HG03457 (cell line): ENCODE results near the gene SPATA3.

Experiments
- ATAC-seq: cut with Tn5 transposase; IDR thresholded peaks from one replicate; pipeline ENCODE4 v1.9.1; 2021; ENCODE audit warnings: moderate number of reproducible peaks; ENCODE audit not compliant: unreplicated experiment

SPATA3 gene

DNA sequence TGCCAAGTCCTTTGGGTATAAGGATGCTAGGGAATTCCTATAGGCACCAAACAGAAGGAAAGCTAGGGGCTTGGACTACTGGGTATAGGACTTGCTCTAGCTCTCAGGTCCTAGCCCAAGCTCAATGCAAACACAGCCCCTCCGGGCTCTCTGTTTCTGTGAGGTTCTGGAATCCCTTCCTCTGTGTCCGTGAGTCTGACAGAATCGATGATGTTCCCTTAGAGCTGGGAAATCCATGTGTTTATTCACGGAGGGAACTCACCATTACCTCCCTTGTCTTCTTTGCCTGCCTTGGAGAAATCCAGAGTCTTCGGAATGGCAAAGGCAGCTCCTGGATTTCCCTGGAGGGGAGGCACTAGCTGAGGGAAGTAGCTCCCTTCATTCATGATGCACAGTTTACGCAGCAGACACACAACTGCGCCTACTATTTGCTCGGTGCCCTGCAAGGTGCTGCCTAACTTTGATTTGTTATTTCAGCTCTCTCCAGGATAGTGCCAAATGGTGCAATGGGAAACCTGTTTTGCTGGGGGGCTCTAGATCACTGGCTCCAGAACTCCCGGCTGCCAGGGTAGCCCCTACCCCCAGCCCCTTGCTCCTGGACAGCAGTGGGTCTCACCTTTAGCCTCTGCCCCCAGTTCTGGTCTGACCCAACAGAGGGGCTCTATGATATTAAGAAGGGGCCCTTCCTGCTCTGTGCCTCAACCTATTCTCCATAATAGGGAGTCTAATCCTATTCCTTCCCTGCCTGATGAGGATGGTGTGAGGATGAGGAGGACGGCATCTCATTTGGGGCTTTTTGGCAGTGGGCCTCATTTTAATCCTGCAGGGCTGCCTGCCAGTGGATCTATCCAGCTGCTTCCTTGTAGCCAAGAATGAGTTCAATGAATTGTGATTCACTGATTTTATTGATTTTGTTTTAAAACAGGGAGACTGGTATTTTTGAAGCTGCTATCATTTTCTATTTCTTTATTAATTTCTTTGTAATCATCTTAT lies 52.3 kb downstream of the SPATA3 start:
- no peak for ATAC-seq

DNA sequence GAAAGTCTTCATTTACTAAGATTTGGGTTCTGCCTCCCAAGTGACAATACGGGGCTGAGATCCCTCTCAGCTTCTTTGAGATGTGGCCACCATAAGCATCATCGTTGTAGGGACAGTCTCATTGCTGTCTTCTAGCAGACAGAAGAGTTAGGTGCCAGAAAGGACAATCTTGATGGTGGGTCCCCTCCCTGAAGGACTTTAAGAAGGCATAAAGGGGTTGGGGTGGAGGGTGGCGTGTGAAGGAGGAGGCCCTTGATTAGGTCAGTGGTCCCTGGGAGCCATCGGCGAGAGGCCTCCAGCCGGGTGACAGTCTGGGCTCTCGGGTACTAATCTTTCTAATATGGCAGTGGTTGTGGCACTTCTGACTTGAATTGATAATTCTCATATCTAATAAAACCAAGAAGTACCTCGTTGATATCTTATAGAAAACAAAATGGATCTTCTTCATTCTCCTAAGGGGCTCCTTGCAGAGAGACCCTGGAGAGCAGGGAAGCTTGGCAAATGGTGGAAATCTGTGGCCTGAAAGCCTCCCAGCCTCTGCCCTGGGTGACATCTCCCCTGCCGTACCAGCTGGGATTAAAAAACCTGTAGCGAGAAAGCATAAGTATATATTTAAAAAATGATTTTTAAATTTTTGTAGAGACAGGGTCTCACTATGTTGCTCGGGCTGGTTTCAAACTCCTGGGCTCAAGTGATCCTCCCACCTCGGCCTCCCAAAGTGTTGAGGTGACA lies 53.5 kb downstream of the SPATA3 start:
- ATAC-seq = no peak

DNA sequence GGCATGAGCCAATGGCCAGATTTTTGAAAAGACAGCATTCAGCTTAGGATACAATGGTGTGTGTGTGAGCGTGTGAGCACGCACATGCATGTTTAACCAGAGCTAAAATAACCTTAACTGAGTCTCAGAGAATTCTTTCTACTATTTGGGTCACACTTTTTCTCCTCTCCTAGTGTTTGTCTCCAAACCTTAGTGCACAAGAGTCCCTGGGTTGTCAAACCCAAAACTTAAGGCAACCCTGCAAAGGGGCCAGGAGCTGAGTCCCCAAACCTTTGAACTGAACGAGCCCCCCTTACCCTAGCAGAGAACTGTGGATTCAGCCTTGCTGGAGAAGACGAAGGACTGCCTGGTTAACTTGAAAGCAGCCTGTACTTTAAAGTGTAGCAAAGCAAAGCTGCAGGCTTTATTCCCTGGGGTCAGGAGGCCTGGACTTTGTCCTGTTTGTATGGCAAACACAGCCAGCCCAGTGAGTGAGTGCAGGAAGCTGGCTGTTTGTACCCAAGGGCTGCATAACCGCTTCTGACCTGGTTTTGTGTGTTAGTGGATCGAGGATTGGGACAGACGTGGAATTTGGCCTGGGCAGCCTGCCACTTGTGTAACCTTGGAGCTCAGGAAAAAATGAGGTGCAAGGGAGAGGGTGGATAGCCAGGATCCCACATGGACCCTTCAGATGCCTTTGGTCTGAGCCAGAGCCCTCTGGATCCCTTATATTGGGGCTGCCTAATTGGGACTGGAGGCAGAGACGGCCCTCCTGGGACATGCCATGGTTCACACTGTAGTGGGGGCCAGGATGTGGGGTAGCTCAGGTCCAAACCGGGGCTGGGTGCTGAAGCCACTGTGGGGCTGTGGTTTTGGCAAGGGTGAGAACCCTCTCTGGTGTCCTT lies 54.3 kb downstream of the SPATA3 start:
- no peak for ATAC-seq

DNA sequence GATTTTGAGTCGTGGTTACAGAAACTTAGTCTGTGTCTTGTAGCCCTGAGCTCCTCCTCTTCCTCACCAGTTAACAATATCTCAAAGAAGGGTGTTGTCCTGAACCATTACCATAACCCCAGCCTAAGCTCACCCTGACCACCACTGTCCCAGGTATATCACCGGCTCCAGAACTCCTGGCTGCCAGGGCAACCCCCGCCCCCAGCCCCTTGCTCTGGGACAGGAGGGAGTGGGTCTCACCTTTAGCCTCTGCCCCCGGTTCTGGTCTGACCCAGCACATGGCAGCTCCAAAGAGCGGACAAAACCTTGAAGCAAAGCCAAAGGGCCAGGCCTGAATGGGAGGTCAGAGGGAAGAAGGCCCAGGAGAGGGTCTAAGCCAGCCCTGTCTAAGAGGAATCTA lies 55.2 kb downstream of the SPATA3 start:
- ATAC-seq = no peak

DNA sequence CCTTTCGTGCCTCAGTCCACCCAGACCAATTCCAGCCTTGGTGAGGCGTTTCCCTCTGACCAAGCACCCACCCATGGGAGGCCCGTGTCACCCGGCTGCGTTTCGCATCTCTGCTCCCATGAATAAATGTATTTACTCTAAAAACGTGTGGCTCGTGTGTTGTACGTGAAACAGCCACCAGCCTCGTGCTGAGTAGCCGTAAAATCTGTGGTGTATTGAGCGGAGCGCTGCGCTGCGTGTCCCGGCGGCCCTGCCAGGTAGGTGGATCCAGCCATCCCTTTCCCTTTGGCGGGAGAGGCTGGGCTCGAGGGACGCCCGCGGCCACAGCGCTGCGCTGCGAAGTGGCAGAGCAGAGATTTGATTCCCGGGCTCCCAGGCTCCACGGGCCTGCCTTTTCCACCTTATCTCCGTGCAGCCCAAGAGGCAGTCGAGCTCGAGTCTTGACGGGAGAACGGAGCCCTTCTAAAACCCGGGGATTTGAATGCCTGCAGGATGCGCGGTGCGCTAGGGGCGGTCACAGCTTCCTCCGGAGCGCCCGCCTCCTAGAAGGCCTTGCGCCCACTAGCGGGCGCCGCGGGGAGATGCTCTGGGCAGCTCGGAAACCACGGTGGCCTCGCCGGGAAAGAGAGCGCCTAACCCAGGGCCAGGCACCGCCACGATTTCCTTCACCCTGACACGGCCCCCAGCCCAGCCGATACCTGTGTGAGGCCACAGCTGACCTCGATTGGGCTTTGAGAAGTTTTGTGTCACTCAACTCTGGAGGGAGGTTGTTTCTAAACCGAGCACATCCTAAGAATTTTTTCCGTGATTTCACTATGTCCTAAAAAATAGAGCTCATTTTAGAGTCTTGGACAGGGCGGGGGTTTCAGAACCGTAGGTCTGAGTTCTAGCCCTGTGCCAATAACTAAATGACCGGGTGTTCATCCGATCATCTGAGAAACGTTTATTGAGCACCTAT lies 56.9 kb downstream of the SPATA3 start:
- ATAC-seq = peak; percentile 37

DNA sequence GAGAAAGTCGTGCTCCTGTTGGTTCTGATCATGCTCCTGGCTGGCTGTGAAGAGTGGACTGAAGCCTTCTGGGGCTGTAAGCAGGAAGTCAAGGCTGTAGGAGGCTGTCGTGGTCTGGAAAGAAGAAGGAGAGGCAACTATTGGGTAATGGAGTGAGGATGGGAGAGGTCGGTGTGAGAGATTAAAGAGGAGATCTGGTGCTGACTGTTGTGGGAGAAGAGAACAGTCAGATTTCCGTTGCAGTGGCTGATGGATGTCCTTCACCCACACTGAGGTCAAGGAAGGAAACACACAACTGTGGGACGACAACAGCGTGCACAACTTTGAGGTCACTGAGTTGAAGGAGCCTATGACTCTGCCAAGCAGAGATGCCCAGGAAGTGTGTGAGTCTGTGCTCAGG lies 57.9 kb downstream of the SPATA3 start:
- ATAC-seq = no peak

DNA sequence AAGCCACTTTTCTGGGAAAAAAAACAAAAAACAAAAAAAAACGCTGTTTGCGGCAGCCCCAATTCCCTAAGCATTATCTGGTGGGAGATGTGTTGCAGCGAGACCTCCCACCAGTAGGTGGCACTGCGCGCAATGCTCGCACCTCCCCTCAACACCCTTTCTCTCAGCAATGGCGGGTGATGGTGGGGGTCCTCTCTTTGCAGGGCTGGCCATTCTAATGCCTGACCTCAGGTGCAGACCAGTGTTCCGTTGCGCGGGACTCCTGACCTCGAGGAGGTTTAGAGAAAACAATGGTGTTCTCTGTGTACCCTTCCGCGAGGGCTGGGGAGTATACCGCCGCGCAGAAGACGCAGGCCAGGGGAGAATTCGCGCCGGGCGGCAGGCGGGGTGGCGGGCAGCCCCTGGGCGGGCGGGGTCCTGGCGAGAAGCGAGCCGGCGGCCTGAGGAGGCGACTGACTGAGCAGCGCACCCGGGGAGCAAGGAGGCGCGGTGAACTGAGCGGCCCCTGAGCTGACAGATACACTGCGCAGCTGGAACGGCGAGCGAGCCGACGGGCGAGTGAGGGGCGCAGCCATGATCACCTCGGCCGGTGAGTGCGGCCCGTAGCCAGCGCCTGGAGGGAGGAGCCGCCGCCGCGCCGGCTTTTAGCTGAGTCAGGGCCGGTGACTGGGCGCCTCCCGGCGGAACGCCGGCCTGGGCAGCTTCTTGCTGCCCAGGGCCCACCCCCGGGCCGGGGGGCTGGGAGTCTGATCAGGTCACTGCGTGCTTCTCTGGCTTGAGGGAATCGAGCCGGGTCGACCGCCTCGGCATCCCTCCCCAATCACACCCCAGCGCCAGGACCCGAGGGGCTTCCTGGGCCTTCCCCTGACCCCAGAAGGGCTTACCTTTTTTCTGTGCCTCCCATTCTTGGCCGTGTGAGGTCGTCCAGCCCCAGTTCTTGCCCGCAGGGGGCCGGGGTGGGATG lies 60.8 kb downstream of the SPATA3 start, which contains the start of gene PSMD1:
PSMD1 (plus strand) TSS at position 415 of the 964 bp plus-strand sequence; CDS start at position 574, 159 bp downstream.
- ATAC-seq = peak; percentile 44

DNA sequence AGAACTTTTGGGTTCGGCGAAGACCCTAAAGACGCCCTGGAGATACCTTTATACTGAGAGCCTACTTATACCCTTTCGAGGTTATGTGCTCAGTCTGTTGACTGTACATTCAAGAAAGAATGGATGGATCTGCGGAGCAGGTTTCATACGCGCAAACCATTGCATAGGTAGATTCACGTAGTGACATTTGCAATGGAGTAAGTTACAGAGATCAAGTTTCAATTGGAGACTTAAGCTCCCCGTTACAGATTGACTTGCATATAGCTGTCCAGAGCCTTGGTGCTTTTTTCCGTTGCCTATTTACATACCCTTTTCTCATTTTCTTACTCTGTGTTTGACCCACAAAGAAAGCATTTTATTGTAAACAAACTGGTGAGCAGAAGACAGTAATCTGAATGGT lies 61.7 kb downstream of the SPATA3 start:
- ATAC-seq = no peak
